GM12878 (cell line): ENCODE results near the gene ERCC1. TPM values are rescaled to one million over a fixed set of nuclear protein-coding genes. Genes with fewer than 3 reads are reported as not detected.

Experiments
- ATAC-seq: fragments of 200-7000 bp; cut with Tn5 transposase; 3 replicates; pipeline ENCODE4 v1.9.1; 2020; ENCODE audit warnings: mild to moderate bottlenecking, moderate library complexity
- BruUV-seq: library from RNA; stranded (reverse); fragments of 400-500 nt; replicated peaks from 2 replicates; lab custom pipeline; 2021; lab: Mats Ljungman, UMichigan
- CTCF ChIA-PET: fragments of 300-600 bp; sonication (Branson Sonifier 250); formaldehyde crosslinking; extraction: SDS; loops from one replicate; lab custom pipeline; 2021; ENCODE audit warnings: inconsistent platforms; lab: Yijun Ruan, JAX
- POLR2A ChIA-PET: fragments of 350-600 bp; formaldehyde crosslinking; extraction: SDS; loops from one replicate; lab custom pipeline; 2021; ENCODE audit warnings: inconsistent platforms; lab: Charles Lee
- RAD21 ChIA-PET: fragments of 300-600 bp; sonication (Branson Sonifier 250); formaldehyde crosslinking; loops from one replicate; lab custom pipeline; 2023; ENCODE audit warnings: antibody characterized with exemption; ENCODE audit not compliant: unreplicated experiment; lab: Charles Lee
- SMC1A ChIA-PET: fragments of 300-600 bp; sonication (Branson Sonifier 250); formaldehyde crosslinking; loops from one replicate; lab custom pipeline; 2023; ENCODE audit not compliant: unreplicated experiment, uncharacterized antibody; lab: Charles Lee
- DNase-seq: peaks from one replicate; pipeline ENCODE4 v3.0.0-alpha.2; 2011; ENCODE audit warnings: low read depth, low spot score
- FAIRE-seq: peaks from 3 replicates; lab custom pipeline; 2011; peaks lifted over from hg19 to GRCh38; lab: Jason Lieb, UNC
- H2AFZ ChIP-seq: 2 replicates; pipeline ENCODE4 v1.6.0; 2011; ENCODE audit warnings: low read depth, low read length, control low read depth; ENCODE audit not compliant: control insufficient read depth
- H3K27ac ChIP-seq: 2 replicates; pipeline ENCODE4 v1.5.1; 2011; ENCODE audit warnings: control low read depth; ENCODE audit not compliant: control insufficient read depth, insufficient read depth
- H3K27me3 ChIP-seq, 2 experiments: replicated peaks in 1 of 2; 2 replicates each; pipeline versions ENCODE4 v1.6.0 to v1.6.1; 2011; ENCODE audit warnings: low read length in 1 of 2; ENCODE audit not compliant: control insufficient read depth in 2 of 2, insufficient read depth in 2 of 2
- H3K36me3 ChIP-seq, 2 experiments: 2 replicates each; pipeline ENCODE4 v1.5.1; 2011; ENCODE audit warnings: low read length in 1 of 2; ENCODE audit not compliant: control insufficient read depth in 2 of 2, insufficient read depth in 2 of 2
- H3K4me1 ChIP-seq: 2 replicates; pipeline ENCODE4 v1.6.1; 2011; ENCODE audit warnings: mild to moderate bottlenecking, low read length, moderate library complexity, mixed read lengths; ENCODE audit not compliant: control insufficient read depth, insufficient read depth
- H3K4me2 ChIP-seq: 2 replicates; pipeline ENCODE4 v1.6.0; 2011; ENCODE audit warnings: control low read depth; ENCODE audit not compliant: control insufficient read depth, insufficient read depth
- H3K4me3 ChIP-seq: fragments of 200-600 bp; sonication (generic); 2 replicates; pipeline ENCODE4 v1.5.1; 2016
- H3K79me2 ChIP-seq: 2 replicates; pipeline ENCODE4 v1.6.0; 2011; ENCODE audit warnings: low read length; ENCODE audit not compliant: control insufficient read depth, insufficient read depth
- H3K9ac ChIP-seq: 2 replicates; pipeline ENCODE4 v1.8.0; 2011; ENCODE audit warnings: low read length, control low read depth, mixed read lengths; ENCODE audit not compliant: control insufficient read depth, insufficient read depth
- H3K9me3 ChIP-seq: replicated peaks from 3 replicates; pipeline ENCODE4 v1.5.1; 2011; ENCODE audit warnings: mild to moderate bottlenecking, low read length; ENCODE audit not compliant: control insufficient read depth, insufficient read depth
- H4K20me1 ChIP-seq: 2 replicates; pipeline ENCODE4 v1.6.0; 2011; ENCODE audit not compliant: control insufficient read depth, insufficient read depth
- CHD4 ChIP-seq: fragments of 200-600 bp; sonication (generic); IDR thresholded peaks from 2 replicates; pipeline ENCODE4 v1.6.1; 2016; ENCODE audit warnings: mild to moderate bottlenecking
- FOS ChIP-seq: IDR thresholded peaks from 3 replicates; pipeline ENCODE4 v1.6.1; 2011; ENCODE audit warnings: borderline replicate concordance; ENCODE audit not compliant: insufficient read length; ENCODE audit errors: extremely low read depth
- NBN ChIP-seq: fragments of 450-650 bp; IDR thresholded peaks from 2 replicates; pipeline ENCODE4 v1.6.1; 2016
- NR2F1 ChIP-seq: fragments of 450-650 bp; conservative IDR thresholded peaks from 2 replicates; pipeline ENCODE4 v1.6.1; 2017; ENCODE audit warnings: mild to moderate bottlenecking
- SPI1 ChIP-seq: IDR thresholded peaks from 2 replicates; pipeline ENCODE4 v1.6.1; 2011; ENCODE audit warnings: low read depth, mild to moderate bottlenecking, low read length, moderate library complexity, borderline replicate concordance; ENCODE audit not compliant: insufficient read depth
- STAT1 ChIP-seq: fragments of 450-650 bp; conservative IDR thresholded peaks from 2 replicates; pipeline ENCODE4 v1.6.1; 2014; ENCODE audit warnings: antibody characterized with exemption, mild to moderate bottlenecking
- YBX1 ChIP-seq: fragments of 450-650 bp; IDR thresholded peaks from 2 replicates; pipeline ENCODE4 v1.6.1; 2016; ENCODE audit warnings: antibody characterized with exemption
- YY1 ChIP-seq: IDR thresholded peaks from 2 replicates; pipeline ENCODE4 v1.6.1; 2011; ENCODE audit warnings: low read depth, mild to moderate bottlenecking, low read length
- ZNF622 ChIP-seq: fragments of 450-650 bp; IDR thresholded peaks from 2 replicates; pipeline ENCODE4 v1.6.1; 2017; ENCODE audit warnings: mild to moderate bottlenecking, inconsistent platforms
- WGBS: methylation state at CpG from one replicate; pipeline ENCODE4 v1.1.6; 2016; ENCODE audit warnings: low lambda C conversion rate; ENCODE audit not compliant: insufficient replicate concordance, insufficient coverage; ENCODE audit errors: missing lambda C conversion rate; 5-methylcytosine and 5-hydroxymethylcytosine counted together
- in situ Hi-C: fragments of 300-500 bp; cut with MboI; formaldehyde crosslinking; loops from 9 replicates; pipeline ENCODE4 v1.14.3; 2018; ENCODE audit warnings: mixed read lengths
- intact Hi-C: fragments of 100-400 bp; cut with micrococcal nuclease; formaldehyde crosslinking; loops from one replicate; pipeline ENCODE4 v1.14.2; 2022; ENCODE audit not compliant: unreplicated experiment
- polyA plus RNA-seq, 11 experiments: library from polyadenylated mRNA; depleted of rRNA in 4 of 11; unstranded in 6 of 11; stranded (reverse) in 5 of 11; fragments of >200 nt; fragmentation: Nextera tagmentation in 4 of 11; fragmentation: Illumina TruSeq in 1 of 11; extraction: Ambion mirVana in 4 of 11; extraction: Trizol in 1 of 11; gene quantifications; 1 replicate in 1 of 11; 2 replicates in 10 of 11; pipeline versions ENCODE4 v1.2.1 to v1.2.3, GENCODE V29; 2011 to 2016; ENCODE audit warnings: inconsistent platforms in 2 of 11, missing spikeins in 2 of 11, low read depth in 1 of 11
- total RNA-seq, 4 experiments: library from RNA; depleted of rRNA in 3 of 4; stranded (reverse); fragments of >200 nt in 3 of 4; fragmentation: Illumina TruSeq in 1 of 4; extraction: Trizol in 1 of 4; gene quantifications; 2 replicates each; pipeline versions ENCODE4 v1.2.1 to v1.2.3, GENCODE V29; 2013 to 2021
- TF ChIP-seq, protein P1 (sequence below): fragments of 450-650 bp; IDR thresholded peaks from 2 replicates; pipeline ENCODE4 v1.6.1; 2017; ENCODE audit warnings: mild to moderate bottlenecking, low read depth, inconsistent platforms; ENCODE audit not compliant: poor library complexity, severe bottlenecking

The ERCC1 gene
- total and polyA plus RNA-seq, 10 of the 15 experiments (the other 5 are each of a cell fraction or from before 2014, with no cell fraction given) = 14.7 to 104 (median 61.1) TPM

DNA sequence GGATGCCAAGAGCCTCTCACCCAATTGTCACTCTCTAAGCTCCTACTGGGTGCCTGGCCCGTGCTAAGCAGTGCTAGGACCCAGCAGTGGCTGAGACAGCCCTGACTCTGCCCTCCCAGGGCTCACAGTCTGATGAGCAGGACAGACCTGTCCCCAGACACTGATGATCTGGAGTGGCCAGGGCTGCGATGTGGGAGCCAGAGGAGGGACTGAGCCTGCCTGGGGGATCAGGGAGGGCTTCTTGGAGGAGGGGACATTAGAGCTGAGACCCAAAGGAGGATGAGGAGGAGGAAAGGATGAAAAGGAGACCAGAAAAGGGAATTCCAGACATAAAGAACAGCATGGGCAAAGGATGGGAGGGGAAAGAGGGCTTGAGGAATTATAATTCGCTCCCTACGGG, 6.6 kb downstream of the ERCC1 start (continued):
- TF ChIP-seq NR2F1 = no peak
- TF ChIP-seq SPI1 = no peak
- no peak for TF ChIP-seq YBX1
- TF ChIP-seq ZNF622 = no peak
- TF ChIP-seq NBN = no peak

DNA sequence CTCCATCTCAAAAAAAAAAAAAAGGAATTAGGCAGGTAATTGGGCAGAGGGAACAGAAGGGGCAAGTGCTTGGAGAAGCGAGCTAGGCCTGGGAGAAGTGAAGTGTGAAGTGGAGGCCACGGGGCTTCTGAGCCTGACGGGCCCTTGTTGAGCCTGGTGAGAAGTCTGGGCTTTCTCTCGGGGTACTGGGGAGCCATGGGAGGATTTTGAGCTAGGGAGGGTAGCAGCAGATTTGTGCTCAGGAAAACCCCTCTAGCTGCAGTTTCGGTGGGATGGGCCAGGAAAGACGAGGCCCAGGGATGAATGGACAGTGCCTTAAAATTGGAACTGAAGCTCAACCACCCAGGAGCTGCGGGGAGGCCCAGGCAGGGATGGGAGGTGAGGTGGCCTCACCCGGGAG, 9.2 kb downstream of the ERCC1 start:
- Histone ChIP-seq H3K9ac (no peak overlapping the region), H3K9me3 (no peaks in the 10 kb centered on the region), H3K4me3 (no peak overlapping the region), H3K4me2 (no peak overlapping the region), H3K27ac (no peak overlapping the region), H3K36me3 (peaks cover 7% of the 10 kb centered on the region in 2 experiments), H3K79me2 (no peaks in the 10 kb centered on the region), H2AFZ (no peak overlapping the region), H3K27me3 (no peaks in the 10 kb centered on the region), H3K4me1 (peaks cover 11% of the 10 kb centered on the region), H4K20me1 (no peaks in the 10 kb centered on the region)
- TF ChIP-seq, protein P1, sequence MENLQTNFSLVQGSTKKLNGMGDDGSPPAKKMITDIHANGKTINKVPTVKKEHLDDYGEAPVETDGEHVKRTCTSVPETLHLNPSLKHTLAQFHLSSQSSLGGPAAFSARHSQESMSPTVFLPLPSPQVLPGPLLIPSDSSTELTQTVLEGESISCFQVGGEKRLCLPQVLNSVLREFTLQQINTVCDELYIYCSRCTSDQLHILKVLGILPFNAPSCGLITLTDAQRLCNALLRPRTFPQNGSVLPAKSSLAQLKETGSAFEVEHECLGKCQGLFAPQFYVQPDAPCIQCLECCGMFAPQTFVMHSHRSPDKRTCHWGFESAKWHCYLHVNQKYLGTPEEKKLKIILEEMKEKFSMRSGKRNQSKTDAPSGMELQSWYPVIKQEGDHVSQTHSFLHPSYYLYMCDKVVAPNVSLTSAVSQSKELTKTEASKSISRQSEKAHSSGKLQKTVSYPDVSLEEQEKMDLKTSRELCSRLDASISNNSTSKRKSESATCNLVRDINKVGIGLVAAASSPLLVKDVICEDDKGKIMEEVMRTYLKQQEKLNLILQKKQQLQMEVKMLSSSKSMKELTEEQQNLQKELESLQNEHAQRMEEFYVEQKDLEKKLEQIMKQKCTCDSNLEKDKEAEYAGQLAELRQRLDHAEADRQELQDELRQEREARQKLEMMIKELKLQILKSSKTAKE = no peak
- TF ChIP-seq YY1 = no peak
- TF ChIP-seq STAT1 = no peak
- no peak for TF ChIP-seq CHD4
- TF ChIP-seq FOS = no peak
- WGBS = 90% methylated on average over 8 of the region's 8 CpGs
- POLR2A ChIA-PET = interaction anchor here (0.7 kb wide), 3 partner anchors 42 to 1938 kb away, joined by 3 read pairs; no protein-coding TSS in a partner anchor
- no TSS peak for BruUV-seq
- in situ Hi-C loops = no loop called here
- CTCF ChIA-PET = interaction anchor here (0.6 to 3.0 kb wide), 3 partner anchors 12 to 1467 kb away, joined by 4 to 14 read pairs (median 5); no protein-coding TSS in a partner anchor
- intact Hi-C loops = no loop called here
- DNase-seq (no peak), ATAC-seq (no peak), FAIRE-seq (no peak)
- SMC1A ChIA-PET = no interaction called here
- RAD21 ChIA-PET = no interaction called here
